ENCODE results near the gene YPEL4.

Gene YPEL4

DNA sequence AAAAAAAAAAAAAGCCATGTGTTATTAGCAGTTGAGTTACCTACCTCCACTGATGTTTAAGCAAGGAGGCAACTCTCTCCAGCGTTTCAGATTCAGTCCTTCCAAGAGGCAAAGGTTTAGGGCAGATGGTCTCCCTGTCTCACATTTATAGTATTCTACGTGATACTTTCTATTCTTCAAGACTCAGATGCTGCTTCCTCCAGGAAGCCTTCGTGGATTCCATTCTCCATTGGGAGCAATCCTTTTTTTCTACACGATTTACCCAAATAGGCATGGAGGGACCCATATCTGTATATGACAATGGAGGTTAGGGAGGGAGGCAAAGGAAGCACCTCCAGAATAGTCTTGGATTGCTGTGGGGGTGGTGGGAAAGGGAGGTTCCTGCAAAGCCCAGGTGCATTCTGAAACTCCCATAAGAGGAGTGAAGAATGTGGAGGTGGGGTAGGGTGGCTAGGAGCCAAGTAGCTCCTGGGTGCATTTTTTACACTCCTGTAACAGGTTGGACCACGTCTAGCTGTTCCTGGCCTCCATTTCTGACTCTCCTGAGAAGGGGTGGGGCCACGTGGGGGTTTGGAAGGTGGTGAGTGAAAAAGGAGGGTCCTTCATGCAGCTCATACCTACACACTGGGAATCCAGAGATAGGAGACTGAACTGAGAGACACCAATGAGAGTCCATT lies 16.2 kb downstream of the YPEL4 start:
- DNase-seq (ENCODE audit: low read depth), result no peak

DNA sequence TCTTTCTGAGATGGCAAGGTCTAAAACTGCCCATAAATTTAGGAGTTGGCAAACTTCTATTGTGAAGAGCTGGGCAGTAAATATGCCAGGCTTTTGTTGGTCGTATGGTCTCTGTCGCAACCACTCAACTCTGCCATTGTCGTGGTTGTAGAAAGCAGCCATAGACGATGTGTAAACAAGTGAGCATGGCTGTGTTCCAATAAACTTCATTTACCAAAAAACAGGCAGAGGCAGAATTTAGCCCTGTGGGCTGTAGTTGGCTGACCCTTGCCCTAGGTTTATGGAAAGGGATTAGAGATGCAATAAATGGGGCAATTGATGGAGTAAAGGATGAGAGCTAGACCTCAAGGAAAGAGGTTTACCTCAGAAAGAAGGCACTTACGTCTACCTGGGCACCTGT lies 17.6 kb downstream of the YPEL4 start:
- DNase-seq (ENCODE audit: low read depth), result no peak

DNA sequence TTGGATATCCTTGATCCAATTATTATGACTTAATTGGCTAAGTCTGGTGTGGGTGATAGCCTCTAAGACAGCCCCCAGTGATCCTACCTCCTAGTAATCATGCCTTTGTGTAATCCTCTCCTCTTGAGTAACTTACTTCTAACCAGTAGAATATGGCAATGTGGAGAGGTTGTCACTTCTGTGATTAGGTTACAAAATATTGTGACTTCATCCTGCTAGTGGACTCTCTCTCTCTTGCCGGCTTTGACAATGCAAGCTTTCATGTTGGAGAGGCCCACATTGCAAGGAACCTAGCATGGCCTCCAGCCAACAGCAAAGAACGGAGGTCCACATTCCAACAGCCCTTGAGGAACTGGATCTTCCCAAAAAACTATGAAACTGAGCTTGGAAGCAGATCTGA lies 19.5 kb downstream of the YPEL4 start:
- no peak for DNase-seq (ENCODE audit: low read depth)

DNA sequence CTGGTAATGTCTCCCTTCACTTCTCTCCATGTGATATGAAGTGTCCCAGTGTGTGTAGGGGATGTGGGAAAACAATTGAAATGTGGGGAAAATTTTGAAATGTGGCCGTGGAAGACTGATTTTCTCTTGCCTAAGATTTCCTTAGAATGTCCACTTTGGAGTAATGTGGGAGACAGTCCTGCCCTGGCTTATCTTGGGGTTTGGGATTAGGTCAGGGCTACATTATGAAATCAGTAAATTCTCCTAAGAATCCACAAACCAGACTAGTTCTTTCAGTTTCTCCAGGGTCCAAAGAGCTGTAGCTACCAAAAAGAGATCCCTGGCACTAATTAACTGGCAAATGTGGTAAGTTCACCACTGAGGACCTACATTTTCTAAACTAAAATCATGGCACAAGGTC lies 22.8 kb downstream of the YPEL4 start:
- DNase-seq (ENCODE audit: low read depth), result no peak

DNA sequence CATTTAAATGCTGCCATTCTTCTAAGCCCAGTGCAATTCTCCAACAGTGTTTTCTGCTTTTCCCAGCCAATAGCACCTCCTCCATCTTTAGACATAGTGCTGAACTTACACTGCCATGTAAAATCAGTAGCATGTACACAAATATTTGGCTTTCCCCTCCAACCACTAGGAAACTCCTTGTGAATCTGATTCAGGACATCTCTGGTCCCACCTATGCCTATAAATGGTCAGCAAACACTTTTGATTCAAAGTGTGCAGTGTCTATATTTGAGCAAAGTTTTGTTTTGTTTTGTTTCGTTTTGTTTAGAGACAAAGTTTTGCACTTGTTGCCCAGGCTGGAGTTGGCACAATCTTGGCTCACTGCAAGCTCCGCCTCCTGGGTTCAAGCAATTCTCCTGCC lies 24.8 kb downstream of the YPEL4 start:
- no peak for DNase-seq (ENCODE audit: low read depth)

DNA sequence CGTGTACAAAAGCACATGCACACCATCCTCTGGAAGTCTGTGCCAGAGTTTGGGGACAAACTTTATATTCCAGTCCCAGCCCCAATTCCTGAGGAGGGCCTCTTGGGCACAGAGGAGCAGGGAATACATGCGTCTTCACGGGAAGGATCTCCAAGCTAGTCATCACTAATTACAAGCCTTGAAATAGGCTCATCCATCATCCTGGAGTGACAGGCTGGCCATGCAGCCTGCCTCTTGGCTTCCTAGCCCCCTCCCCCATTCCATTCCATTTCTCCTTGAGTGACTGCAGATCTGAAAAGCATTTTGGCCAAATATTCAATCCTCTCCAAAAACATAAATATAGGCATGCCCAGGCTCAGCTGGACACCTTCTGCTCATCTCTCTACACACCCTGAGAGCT lies 27.4 kb downstream of the YPEL4 start:
- DNase-seq (ENCODE audit: low read depth), result no peak

DNA sequence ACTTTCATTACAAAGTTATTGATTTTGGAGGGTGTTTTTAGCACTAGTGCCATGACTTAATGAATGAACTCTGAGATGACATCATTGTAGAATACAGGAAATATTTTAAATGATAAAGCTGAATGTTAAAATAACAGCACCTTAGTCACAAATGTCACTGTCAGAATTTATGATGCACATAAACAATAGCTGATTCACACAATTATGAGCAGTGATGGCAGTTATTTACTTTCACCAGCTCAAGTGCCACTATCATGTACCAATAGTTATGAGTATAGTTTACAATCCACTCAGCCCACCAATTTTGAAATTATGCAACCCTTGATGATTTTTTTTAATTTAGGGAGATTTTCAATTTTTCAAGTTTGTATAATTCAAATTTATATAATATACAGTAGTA lies 29.2 kb downstream of the YPEL4 start:
- no peak for DNase-seq (ENCODE audit: low read depth)

DNA sequence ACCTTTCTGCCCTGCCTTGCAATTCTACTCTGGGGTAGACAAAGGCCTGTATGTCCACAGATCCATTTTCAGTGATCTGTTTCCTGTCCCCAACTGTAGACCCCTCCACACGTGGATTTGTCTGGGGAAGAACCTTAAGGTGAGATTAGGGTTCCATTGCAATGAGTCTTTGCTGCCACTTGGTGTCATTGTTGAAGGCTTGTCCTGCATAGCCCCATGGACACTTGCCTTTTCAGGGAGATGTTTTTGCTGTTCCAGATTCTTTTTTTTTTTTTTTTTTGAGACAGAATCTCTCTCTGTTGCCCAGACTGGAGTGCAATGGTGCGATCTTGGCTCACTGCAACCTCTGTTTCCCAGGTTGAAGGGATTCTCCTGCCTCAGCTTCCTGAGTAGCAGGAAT lies 30.4 kb downstream of the YPEL4 start:
- DNase-seq (ENCODE audit: low read depth), result no peak

DNA sequence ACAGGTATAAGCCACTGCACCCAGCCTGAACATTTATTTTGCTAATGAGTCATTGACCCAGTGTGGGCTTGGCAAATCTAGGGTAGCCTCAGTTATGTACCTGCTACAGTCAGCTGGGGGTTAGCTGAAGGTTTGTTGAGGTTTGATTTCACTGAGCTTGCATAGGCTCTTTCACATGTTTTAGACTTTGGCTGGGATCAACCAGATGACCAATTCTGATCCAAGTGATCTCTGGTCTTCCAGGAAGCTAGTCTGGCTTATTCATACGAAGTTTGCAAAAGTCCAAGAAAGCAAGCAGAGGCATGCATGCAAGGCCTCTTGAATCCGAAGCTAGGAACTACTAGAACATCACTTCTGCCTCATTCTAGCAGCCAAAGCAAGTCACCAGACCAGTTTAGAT lies 31.3 kb downstream of the YPEL4 start:
- DNase-seq (ENCODE audit: low read depth), result no peak

DNA sequence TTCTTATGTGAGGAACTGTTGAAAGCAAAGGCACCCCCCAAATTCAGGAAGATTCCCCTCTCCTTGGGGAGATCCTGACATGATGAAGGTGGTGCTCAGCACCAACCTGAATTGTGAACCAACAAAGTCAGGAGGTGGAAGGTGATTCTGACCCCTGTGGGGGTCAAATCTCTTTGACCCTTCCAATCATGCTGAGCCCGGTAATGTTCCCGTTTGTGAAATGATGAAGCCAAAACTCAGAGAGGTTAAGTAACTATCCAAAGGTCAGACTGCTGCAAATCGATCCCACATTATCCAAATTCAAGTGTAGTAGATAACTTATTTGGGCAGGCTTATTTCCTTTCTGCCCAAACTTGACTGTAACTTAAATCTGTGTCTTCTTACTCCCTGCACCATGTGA lies 33.1 kb downstream of the YPEL4 start:
- no peak for DNase-seq (ENCODE audit: low read depth)

DNA sequence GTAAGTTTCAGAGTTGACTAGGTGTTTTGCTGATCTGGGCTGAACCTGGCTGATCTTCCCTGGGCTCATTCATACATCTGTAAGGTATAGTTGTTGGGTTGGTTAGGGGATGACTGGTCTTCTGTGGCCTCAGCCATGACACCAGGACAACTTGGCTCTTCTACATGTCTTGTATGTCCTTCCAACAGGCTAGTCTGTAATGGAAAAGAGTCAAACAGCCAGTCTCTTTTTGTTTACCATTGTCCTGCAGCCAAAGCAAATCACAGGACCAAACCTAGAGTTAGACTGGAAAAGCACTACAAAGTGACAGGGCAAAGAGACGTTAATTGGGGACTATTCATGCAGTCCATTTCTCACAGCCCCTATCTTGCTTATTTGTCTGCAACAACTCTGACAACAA lies 34.4 kb downstream of the YPEL4 start:
- DNase-seq (ENCODE audit: low read depth), result no peak

DNA sequence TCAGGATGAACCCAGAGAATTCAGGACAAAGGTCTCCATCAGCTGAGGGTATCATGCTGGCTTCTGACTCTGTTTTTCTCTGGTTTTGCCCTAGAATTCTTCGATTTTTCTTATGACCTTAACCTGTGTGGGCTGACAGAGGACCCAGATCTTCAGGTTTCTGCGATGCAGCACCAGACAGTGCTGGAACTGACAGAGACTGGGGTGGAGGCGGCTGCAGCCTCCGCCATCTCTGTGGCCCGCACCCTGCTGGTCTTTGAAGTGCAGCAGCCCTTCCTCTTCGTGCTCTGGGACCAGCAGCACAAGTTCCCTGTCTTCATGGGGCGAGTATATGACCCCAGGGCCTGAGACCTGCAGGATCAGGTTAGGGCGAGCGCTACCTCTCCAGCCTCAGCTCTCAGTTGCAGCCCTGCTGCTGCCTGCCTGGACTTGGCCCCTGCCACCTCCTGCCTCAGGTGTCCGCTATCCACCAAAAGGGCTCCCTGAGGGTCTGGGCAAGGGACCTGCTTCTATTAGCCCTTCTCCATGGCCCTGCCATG lies 35.4 kb downstream of the YPEL4 start:
- DNase-seq (ENCODE audit: low read depth), result no peak

DNA sequence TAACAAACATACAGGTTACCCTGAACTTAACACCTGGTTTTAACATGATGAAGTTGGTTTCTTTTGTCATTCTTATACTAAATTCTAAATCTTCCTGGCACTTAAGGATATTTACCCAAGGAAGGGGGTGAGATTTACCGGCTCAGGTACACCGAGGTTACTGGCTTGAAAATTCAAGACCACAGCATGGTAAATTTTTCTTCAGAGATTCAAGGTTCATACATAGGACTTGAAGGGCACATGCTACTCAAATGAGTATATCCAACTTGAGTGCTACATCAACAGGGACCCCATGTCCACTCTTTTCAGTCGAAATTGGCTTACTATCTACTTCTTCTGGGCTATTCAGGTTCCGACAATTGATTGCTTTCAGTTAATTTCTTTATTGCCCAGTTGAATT lies 39.5 kb downstream of the YPEL4 start:
- no peak for DNase-seq (ENCODE audit: low read depth)

DNA sequence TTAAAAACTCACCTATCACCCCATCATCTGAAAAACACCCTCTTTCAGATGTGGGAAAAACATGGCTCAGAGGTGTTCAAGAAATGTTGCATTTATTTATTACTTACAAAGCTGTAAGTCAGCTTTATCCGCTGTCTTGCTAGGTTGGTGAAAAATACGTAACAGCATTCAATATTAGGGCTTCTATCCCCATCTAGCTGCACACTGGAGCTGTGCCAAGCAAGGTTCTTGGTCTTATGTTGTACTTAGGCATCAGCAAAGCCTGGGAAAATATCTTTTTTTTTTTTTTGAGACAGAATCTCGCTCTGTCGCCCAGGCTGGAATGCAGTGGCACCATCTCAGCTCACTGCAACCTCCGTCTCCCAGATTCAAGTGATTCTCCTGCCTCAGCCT lies 44.7 kb downstream of the YPEL4 start:
- DNase-seq (ENCODE audit: low read depth), result no peak

DNA sequence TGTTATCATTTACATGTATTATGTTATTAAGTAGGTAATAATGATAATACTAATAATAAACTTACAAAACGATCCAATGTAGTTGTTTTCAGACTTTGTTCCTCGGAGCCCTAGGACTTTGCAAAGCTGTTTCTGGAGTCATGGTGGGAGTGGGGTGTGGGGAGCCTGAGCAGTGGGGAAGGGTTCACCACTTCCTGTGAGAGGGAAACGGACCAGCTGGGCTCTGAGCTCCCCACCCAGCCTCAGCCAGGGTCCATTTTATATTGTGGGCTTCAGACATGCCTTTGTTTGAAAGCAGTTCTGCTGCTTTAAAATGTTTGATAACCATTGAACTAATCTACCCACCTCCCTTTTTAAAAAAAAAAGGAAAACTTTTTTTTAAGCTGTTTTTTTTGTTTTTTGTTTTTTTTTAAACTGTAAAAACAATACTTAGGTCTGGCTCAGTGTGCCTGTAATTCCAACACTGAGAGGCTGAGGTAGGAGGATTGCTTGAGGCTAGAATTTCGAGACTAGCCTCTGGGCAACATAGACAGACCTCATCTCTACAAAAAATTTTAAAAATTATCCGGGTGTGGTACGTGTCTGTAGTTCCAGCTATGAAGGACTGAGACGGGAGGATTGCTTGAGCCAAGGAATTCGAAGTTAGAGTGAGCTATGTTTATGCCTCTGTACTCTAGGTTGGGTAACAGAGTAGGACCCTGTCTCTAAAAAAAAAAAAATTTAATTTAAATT lies 45.2 kb downstream of the YPEL4 start:
- DNase-seq (ENCODE audit: low read depth), result no peak

DNA sequence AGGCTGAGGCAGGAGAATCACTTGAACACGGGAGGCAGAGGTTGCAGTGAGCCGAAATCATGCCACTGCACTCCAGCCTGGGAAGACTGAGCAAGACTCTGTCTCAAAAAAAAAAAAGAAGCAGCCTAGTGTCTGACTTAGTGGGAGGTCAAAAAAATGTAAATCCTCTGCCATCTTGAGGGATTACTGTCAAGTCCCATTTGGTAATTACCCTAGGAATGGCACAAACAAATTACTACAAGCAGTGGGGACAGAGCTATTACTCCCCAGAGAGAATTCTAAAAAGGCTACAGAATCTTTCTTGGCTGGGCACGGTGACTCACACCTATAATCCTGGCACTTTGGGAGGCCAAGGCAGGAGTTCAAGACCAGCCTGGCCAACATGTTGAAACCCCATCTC lies 48.4 kb downstream of the YPEL4 start:
- no peak for DNase-seq (ENCODE audit: low read depth)

DNA sequence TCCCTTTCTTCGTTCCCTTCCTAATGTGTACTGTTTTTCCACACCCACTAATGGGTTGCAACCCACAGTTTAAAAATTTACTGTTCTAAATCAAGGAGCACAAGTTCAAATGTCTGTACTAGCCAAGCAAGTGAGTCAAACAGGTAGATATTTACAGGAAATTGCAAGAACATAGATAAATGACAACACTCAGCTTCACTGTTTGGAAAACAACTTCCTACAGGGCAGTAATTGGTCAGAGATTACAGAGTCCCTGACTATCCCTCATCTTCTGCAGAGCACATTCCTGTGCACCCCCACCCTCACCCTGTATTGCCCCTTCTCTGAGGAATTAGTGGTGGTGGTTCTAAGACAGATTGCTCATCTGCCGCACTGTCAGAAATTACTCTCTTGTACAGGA lies 50.3 kb downstream of the YPEL4 start:
- DNase-seq (ENCODE audit: low read depth), result no peak

DNA sequence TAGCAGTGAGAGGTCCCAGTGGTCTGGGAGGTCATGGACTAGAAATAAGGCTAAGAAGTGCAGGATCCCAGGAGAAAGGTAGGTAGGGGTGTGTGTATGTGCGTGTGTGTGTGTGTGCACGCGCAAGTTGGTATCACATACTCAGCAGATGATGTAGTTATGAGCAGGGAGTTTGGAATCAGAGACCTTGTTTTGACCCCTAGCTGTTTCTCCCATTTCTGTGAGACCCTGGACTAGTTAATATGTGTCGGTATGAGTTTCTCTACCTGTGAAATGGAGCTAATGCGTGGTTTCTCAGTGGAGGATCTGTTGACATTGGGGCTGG lies 50.9 kb downstream of the YPEL4 start:
- no peak for DNase-seq (ENCODE audit: low read depth)

DNA sequence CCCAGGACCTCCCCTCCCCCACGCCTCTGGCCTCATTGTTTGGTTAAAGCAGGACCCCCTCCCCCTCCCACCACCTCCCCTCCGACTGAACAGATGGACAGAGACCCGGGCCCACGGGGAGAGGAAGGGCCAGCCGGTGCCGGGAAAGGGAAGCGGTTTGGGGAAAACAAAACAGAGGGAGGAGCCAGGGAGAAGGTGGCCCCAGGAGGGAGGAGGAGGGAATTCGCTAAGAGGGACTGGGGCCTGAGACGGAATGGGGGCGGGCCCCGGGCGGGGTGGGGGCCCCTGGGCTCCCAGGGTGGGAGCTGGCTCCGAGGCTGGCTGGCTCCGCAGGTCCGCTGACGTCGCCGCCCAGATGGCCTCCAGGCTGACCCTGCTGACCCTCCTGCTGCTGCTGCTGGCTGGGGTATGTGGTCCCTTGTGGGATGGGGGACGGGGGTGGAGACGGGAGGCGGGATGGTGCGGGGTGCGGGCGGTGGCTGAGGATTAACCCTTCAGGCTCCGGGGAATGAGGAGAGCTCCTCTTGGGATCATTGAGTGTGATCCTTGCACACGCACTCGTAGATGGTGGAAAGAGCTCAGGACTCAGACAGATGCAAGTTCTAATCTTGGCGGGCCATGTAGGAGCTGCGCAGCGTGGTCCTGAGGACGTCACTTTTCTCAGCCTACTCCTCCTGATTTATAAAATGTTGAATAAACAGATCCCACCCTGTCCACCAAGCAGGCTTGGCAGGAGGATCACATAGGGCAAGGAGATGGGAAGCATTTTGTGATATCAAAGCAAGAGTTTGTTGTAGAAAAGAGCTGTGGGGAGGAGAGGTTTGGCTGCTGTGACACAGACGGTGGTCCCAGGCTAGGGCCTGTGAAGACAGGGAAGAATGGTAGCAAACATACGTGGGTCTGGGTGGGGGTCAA lies 51.5 kb downstream of the YPEL4 start:
- DNase-seq (ENCODE audit: low read depth), result no peak

DNA sequence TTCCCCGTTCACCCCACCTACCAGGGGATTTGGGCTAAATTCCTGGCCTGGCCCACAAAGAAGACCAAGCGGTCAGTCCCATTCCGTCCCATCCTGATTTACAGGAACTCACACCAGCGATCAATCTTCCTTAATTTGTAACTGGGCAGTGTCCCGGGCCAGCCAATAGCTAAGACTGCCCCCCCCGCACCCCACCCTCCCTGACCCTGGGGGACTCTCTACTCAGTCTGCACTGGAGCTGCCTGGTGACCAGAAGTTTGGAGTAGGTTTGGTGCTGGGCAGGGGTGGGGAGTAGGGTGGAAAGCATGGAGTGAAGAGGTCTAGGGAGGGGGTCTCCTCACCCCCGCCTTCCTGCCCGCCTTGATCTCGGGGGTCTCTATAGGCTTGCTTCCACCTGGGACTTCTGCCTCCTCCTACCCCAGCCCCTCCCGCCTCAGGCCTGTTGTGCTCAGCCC lies 52.2 kb downstream of the YPEL4 start, which contains the start of gene SERPING1:
Gene SERPING1, plus strand, starts transcription at position 225 of the 455 bp plus-strand sequence. CDS start 586 bp downstream, outside the sequence.
- no peak for DNase-seq (ENCODE audit: low read depth)

DNA sequence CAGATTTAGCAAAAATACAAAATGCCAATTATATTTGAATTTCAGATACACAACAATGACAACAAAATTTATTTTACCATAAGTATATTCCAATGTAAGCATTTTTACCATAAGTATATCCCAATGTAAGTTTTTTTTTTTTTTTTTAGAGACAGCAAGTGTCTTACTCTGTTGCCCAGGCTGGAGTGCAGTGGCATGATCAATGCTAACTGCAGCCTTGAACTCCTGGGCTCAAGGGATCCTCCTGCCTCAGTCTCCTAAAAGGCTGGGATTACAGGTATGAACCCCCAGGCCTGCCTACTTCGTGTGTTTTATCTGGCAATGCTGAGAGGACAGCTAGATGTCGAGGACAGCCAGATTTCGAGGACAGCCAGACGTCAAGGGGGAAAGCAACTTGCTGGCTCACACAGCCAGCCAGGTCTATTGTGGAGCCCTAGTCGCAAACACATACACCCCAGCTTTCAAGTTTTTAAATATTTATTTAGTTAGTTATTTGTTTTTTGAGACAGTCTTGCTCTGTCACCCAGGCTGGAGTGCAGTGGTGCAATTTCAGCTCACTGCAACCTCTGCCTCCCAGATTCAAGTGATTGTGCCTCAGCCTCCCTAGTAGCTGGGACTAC lies 53.3 kb downstream of the YPEL4 start:
- DNase-seq (ENCODE audit: low read depth), result no peak
